AG09319 (cell line): ENCODE data around the gene THBD.
A peak's percentile ranks its signal among the peaks of the same experiment; 100 is the strongest.

ENCODE experiments used
- DNase-seq: peaks from one replicate; pipeline ENCODE4 v3.0.0-alpha.2; 2010; ENCODE audit warnings: low read depth; ENCODE audit errors: extremely low read depth
- TF ChIP-seq, protein P1 (sequence below): IDR thresholded peaks from 2 replicates; pipeline ENCODE4 v1.5.1; 2011; ENCODE audit warnings: low read depth, mild to moderate bottlenecking, inconsistent platforms, low read length, moderate library complexity

THBD gene

DNA sequence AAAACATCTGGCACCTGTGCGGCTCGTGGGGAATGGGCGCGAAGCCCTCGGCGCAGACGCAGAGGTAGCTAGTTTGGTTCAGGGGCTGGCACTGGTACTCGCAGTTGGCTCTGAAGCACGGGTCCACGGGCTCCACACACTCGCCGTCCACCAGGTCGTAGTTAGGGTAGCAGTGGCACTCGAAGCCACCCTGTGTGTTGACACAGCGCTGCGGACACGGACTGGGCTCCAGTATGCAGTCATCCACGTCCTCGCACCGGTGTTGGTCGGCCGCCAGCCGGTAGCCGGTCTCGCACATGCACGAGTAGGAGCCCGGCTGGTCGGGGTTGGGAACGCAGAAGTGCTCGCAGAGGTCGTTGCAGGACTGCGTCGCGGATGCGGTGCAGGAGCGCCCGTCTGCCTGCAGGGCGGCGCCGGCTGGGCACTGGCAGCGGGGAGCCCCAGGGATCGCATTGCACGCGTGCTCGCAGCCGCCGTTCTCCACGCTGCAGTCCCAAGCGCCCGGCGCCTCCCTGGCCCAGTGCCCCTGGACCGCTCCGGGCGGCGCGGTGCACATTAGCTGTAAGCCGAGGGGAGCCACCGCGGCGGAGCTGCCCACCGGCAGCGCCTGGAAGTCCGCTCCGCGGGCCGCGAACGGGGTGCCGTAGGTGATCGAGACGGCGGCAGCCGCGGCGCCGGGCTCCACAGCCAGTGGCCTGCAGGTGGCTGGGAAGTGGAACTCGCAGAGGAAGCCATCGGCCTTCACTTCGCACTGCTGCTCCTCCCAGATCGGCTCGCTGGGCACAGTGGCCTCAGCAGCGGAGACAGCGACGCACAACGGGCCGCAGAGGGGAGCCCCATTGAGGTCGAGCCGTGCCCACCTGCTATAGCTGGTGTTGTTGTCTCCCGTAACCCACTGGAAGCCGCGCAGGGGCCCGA lies 930 bp downstream of the THBD start:
- no peak for DNase-seq
- TF ChIP-seq, protein P1, sequence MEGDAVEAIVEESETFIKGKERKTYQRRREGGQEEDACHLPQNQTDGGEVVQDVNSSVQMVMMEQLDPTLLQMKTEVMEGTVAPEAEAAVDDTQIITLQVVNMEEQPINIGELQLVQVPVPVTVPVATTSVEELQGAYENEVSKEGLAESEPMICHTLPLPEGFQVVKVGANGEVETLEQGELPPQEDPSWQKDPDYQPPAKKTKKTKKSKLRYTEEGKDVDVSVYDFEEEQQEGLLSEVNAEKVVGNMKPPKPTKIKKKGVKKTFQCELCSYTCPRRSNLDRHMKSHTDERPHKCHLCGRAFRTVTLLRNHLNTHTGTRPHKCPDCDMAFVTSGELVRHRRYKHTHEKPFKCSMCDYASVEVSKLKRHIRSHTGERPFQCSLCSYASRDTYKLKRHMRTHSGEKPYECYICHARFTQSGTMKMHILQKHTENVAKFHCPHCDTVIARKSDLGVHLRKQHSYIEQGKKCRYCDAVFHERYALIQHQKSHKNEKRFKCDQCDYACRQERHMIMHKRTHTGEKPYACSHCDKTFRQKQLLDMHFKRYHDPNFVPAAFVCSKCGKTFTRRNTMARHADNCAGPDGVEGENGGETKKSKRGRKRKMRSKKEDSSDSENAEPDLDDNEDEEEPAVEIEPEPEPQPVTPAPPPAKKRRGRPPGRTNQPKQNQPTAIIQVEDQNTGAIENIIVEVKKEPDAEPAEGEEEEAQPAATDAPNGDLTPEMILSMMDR, result peak; percentile 38

- TF ChIP-seq, protein P1, result peak; percentile 0; the same call in 1 of the 2 replicates
- no peak for DNase-seq
These were observed 1.7 kb downstream of the THBD start for GRCh38 chr20:23047738-23048214.

- TF ChIP-seq, protein P1, result no peak
- no peak for DNase-seq
These were observed 2.3 kb downstream of the THBD start for GRCh38 chr20:23047001-23047737.

DNA sequence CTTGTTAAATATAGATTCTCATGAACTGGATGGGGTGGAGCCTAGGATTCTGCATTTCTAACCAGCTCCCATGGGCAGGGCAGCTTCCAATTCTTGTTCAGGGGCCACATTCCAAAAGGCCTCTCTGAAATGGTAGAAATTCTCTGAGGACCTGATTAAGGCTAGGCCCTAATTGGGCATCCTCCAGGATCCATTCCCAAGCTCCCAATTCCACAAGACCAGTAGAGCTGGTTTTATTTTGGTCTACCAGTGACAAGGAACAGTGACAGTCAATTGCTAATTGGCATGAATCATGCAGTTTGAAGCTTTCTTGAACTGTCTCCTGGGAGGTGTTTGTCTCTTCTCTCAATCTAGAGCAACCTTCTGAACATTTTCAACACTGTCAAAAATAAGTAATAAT lies 3.0 kb downstream of the THBD start:
- TF ChIP-seq, protein P1, result no peak
- DNase-seq, result no peak

- TF ChIP-seq, protein P1, result no peak
- DNase-seq, result no peak
These were observed 6.1 kb downstream of the THBD start for GRCh38 chr20:23043376-23043775.

GRCh38 chr20:23042270-23042669 lies 7.2 kb downstream of the THBD start:
- TF ChIP-seq, protein P1, result no peak

More at GRCh38 chr20:23042270-23042669, 7.2 kb downstream of the THBD start:
- DNase-seq, result no peak
